Spleen (tissue), 3 donors: Measurements from ENCODE around the gene ICAM5.

ENCODE experiments used
- POLR2A ChIP-seq, 3 donors: fragments of 450-650 bp; IDR thresholded peaks; one replicate each; pipeline ENCODE4 v1.5.1; 2017; ENCODE audit warnings: antibody characterized with exemption in 3 of 3, mild to moderate bottlenecking in 1 of 3
- POLR2AphosphoS5 ChIP-seq, 3 donors: sonication (generic); formaldehyde crosslinking; IDR thresholded peaks; one replicate each; pipeline ENCODE4 v1.5.1; 2017; ENCODE audit warnings: antibody characterized with exemption in 3 of 3

GRCh38 chr19:10333758-10334587 is 44.2 kb downstream of the ICAM5 start:
- TF ChIP-seq POLR2A (IDR thresholded peaks at IDR 0.05) (no peak), POLR2AphosphoS5 (IDR thresholded peaks at IDR 0.05) (no peak)
